ENCODE results near the gene WDR74. TPM values are rescaled to one million over a fixed set of nuclear protein-coding genes. Genes with fewer than 3 reads are reported as not detected.
"Not testable (repeated sequence)": the region's sequence is repeated elsewhere in the genome, so short reads cannot be mapped to it uniquely, and the experiment has no call there.

Gene WDR74
- total RNA-seq, 2 donors from 2014 or later, result 90.4 to 136 TPM

DNA sequence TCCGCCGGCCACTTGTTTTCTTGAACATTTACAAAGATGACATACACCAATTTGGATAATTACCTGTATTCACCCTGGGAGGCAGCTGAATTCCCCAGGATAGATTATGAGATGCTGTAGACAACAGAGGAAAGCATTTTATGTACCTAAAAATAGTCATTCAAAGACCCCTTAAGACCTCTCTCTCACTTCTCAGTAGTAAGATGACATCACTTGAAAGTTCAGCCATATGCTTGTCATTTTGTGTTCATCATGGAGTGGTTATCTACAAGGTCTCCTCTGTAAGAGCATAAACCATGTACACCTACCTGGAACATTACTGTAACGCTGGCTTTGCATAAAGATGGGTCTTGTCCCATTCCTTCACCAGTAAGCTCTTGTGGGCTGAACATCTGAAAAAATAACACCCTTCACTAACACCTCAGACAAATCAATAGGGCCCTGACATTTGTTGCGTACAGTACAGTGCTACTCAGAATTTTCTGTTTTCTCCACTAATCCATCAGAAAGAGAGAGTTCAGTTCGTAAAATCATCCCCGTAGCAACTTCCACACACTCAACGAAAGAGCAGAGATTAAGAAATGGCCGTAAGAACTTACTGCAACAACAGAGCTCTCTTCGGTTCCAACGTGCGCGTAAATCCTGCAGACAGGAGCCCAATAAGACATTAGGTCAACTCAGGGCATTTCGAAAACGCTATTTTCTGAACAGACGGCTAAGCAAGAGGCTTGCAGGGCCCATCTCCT is 15.6 kb upstream of the WDR74 start:
- no peak for ATAC-seq
- Mint-ChIP-seq H3K27me3 (peaks cover 5 to 7% of the 10 kb centered on the region in 2 donors), H3K27ac (peak overlapping the region; percentile 90 to 93), H3K4me3 (peak overlapping the region; percentile 95), H3K4me1 (ENCODE audit: low read depth in 2 of 2) (peaks cover 48 to 53% of the 10 kb centered on the region in 2 donors), H3K36me3 (peaks cover 45% of the 10 kb centered on the region), H3K9me3 (no peaks in the 10 kb centered on the region)
- DNase-seq (ENCODE audit: low spot score), result no peak

DNA sequence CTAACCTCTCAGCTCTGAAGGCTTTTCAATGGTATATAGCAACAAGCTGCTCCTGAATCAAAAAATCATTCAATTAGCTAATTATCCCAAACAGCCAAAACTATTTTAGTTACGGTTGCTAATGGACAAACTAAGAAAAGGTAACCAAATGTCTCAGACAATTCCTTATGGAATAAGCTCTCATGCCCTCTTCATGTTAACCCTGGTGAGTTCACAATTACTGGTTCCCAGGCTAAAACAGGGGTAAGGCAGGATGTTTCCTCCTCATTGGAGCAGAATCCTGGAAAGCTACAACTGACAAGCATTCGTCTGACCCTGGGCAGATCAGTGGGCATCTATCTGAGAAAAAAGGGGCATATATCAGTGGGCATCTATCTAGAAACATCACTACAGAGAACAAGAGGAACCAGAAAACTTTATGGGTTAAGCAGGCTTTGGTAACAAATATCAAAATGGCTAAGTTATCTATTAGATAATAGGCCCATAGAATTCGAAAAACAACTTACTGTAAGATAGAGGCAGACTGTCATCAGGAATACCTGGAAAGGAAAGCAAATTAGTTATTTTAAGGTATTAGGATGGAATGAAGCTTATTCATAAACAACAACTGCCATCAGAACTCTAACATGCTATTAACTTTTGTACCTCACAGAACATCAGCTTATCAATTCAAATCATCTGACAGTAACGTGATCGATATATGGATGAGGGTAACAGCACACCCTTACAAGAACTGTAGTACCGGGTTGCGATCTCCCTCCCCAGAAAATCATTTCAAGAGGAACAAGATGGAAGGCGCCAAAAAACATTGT is 14.8 kb upstream of the WDR74 start:
- Mint-ChIP-seq H3K9me3 (no peaks in the 10 kb centered on the region), H3K36me3 (peaks cover 45% of the 10 kb centered on the region), H3K4me3 (peak overlapping the region; percentile 95), H3K27me3 (peaks cover 5 to 7% of the 10 kb centered on the region in 2 donors), H3K4me1 (ENCODE audit: low read depth in 2 of 2) (peaks cover 48 to 53% of the 10 kb centered on the region in 2 donors), H3K27ac (peak overlapping the region; percentile 90 to 93)
- DNase-seq (ENCODE audit: low spot score), result no peak
- no peak for ATAC-seq

DNA sequence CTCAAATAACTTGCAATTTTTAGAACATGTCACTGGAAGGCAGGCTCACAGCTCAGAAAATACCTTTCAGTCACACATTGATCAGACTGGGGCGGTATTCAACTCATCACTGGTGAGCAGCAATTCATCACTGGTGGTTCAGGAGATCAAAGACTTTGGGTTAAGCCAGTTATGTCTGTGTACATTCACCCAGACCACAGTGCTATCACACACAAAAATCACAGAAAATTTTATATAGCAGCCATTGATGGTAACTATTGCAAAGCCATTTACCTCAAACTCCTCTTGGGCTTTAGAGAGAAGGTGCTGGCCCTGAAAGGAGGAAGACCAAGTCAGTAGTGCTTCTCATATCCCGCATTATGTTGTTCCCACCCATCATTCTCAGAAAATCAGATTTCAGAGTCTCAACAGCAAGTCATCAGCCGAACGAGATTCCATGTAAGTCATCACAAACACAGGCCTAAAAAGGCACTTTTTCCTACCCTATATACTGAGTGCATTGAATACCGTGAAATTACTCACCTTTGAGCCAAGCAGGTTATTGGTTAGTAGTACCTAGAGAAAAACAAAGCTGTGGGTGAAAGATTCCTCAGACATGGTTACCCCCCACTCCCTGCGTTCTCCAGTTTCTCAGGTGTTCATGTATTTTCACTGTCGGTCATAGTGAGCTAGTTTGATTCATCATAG is 14.0 kb upstream of the WDR74 start:
- no peak for ATAC-seq
- Mint-ChIP-seq H3K27ac (peak overlapping the region; percentile 90 to 93), H3K4me3 (peak overlapping the region; percentile 95), H3K27me3 (peaks cover 5 to 7% of the 10 kb centered on the region in 2 donors), H3K36me3 (peaks cover 45% of the 10 kb centered on the region), H3K4me1 (ENCODE audit: low read depth in 2 of 2) (peaks cover 48 to 53% of the 10 kb centered on the region in 2 donors), H3K9me3 (no peaks in the 10 kb centered on the region)
- no peak for DNase-seq (ENCODE audit: low spot score)

DNA sequence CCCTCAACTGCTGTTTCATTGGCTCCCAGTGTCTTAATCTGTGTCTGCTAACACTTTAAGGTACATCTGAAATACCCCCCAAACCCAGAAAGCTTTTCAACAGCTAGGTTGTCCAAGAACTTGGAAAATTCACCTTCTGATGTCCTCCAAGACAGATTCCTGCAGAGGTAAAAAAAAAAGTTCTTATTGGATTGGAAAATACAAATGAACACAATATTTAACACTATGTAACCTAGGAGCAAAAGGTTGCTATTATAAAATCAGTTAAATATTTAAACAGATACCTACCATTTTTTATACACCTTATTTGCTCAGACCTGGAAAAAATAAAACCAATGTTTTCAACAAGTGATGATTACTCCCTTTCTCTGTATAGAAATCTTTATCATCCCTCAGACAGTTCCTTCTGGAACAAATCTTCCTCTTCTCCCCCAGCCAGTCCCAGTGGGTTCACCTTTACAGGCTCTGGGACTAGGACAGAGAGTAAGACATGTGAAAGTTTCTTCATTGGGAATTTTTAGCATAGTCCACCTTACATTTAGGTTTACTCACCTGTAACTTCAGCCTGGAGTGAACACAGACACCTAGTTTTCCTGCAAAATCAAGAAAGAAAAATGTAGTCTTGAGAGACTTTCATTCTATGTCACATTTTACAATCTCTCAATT is 13.3 kb upstream of the WDR74 start:
- H3K4me3 Mint-ChIP-seq, result peak overlapping the region; percentile 95
- ATAC-seq (no peak), DNase-seq (ENCODE audit: low spot score) (no peak)
- H3K9me3 Mint-ChIP-seq, result no peaks in the 10 kb centered on the region
- peaks cover 44 to 49% of the 10 kb centered on the region in 2 donors for H3K4me1 Mint-ChIP-seq (ENCODE audit: low read depth in 2 of 2)
- peaks cover 1 to 4% of the 10 kb centered on the region in 2 donors for H3K27me3 Mint-ChIP-seq
- H3K36me3 Mint-ChIP-seq, result peaks cover 43% of the 10 kb centered on the region
- H3K27ac Mint-ChIP-seq, result peak overlapping the region; percentile 90 to 93

DNA sequence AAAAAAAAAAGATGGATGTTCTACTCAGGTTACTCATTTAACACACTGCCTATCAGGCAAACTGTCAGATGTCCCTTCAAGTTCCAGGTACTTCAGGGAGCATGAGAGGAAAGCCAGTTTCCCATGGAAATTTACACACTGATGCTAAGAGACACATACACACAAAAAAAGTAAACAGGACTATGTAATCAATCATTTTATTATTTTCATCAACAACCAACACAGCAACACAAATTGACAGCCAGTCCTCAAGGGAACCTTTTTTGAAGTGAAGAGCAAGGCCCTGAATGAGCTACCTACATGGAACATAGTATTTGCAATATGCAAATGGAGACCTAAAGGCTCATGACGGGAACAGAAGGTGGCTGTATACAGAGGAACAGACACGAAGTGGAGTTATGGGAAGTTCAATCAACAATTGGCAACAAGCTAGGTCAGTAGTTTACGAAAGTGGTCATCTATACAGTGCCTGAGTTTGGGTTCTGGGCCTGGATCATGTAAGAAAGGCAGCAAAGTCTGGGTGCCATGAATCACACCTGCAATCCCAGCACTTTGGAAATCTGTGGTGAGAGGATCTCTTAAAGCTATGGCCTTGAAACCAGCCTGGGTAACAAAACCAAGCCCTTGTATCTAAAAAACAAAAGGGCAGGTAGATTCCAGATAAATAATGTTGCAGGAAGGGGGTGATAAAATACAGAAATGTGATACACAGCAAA is 12.6 kb upstream of the WDR74 start:
- Mint-ChIP-seq H3K4me1 (ENCODE audit: low read depth in 2 of 2) (peaks cover 43 to 45% of the 10 kb centered on the region in 2 donors), H3K4me3 (peak overlapping the region; percentile 95), H3K36me3 (peaks cover 41% of the 10 kb centered on the region), H3K27me3 (no peaks in the 10 kb centered on the region), H3K27ac (peak overlapping the region; percentile 23 to 93), H3K9me3 (no peaks in the 10 kb centered on the region)
- ATAC-seq (no peak), DNase-seq (ENCODE audit: low spot score) (no peak)

DNA sequence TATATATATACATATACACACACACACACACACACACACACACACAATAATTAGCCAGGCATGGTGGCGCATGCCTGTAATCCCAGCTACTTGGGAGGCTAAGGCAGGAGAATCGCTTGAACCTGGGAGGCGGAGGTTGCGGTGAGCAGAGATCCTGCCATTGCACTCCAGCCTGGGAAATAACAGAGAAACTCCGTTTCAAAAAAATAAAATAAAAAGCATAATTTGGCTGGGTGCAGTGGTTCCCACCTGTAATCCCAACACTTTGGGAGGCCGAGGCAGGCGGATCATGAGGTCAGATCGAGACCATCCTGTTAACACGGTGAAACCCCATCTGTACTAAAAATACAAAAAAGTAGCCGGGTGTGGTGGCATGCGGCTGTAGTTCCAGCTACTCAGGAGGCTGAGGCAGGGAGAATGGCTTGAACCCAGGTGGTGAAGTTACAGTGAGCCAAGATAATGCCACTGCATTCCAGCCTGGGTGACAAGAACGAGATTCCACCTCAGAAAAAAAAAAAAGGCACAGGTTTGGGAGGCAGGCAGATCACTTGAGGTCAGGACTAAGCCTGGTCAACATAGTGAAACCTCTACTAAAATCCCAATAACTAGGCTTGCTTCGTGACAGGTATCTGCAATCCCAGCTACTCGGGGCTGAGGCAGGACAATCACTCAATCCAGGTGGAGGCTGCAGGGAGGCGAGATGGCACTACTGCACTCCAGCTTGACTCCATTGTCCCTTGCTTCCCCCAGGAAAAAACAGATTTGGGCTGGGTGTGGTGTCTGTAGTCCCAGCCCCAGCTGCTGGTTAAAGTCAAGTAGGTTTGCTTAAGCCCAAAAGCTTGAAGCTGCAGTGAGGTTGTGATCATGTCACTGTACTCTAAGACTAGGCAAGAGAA is 11.8 kb upstream of the WDR74 start:
- DNase-seq (ENCODE audit: low spot score) (no peak), ATAC-seq (no peak)
- H3K9me3 Mint-ChIP-seq, result no peaks in the 10 kb centered on the region
- peak overlapping the region; percentile 95 for H3K4me3 Mint-ChIP-seq
- peaks cover 39 to 41% of the 10 kb centered on the region in 2 donors for H3K4me1 Mint-ChIP-seq (ENCODE audit: low read depth in 2 of 2)
- no peaks in the 10 kb centered on the region for H3K27me3 Mint-ChIP-seq
- peak overlapping the region; percentile 23 to 93 for H3K27ac Mint-ChIP-seq
- peaks cover 41% of the 10 kb centered on the region for H3K36me3 Mint-ChIP-seq

DNA sequence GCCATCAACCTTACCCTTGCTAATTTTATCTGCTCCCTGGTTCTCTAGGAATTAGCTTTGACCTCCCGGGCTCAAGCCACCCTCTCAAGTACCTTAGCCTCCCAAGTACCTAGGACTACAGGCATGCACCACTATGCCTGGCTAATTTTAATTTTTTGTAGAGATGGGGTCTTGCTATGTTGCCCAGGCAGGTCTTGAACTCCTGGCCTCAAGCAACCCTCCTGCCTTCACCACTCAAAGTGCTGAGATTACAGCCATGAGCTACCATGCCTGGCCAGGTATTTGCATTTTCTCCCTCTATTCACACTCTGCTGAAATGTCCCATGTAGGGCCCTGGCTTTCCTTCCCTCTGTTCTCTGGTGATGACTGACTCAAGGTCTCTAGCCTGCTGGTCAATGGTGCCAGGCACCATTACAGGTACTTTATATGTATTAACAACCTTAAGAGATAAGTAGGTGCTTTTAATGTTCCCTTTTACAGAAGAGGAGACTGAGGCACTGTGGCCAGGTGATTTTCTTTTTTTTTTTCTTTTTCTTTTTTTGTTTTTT is 8.5 kb upstream of the WDR74 start:
- no peak for DNase-seq (ENCODE audit: low spot score)
- no peak for ATAC-seq
- H3K4me3 Mint-ChIP-seq, result no peak overlapping the region
- H3K36me3 Mint-ChIP-seq, result peaks cover 11% of the 10 kb centered on the region
- H3K9me3 Mint-ChIP-seq, result no peaks in the 10 kb centered on the region
- H3K4me1 Mint-ChIP-seq (ENCODE audit: low read depth in 2 of 2), result peaks cover 6 to 9% of the 10 kb centered on the region in 2 donors
- H3K27ac Mint-ChIP-seq, result no peak overlapping the region
- H3K27me3 Mint-ChIP-seq, result no peaks in the 10 kb centered on the region

DNA sequence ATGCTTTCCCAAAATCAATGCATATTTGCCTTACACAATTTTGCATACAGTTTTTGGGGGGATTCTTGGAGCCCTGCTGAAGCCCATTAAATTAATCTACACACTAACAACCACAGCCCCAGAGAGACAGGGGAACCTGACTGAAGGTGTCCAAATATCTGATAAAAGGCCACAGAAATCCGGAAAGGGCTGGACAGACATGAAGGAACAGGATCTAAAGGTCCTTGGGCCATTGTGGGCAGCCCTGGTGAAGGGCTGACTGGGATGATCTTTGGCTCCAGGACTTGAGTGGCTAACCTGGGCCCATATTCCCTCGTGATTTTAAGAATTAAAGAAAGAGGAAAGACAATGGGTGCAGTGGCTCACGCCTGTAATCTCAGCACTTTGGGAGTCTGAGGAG is 6.8 kb upstream of the WDR74 start:
- no peak for DNase-seq (ENCODE audit: low spot score)
- Mint-ChIP-seq H3K27ac (no peak overlapping the region), H3K9me3 (no peaks in the 10 kb centered on the region), H3K4me3 (no peak overlapping the region), H3K27me3 (no peaks in the 10 kb centered on the region), H3K36me3 (no peaks in the 10 kb centered on the region), H3K4me1 (ENCODE audit: low read depth in 2 of 2) (no peaks in the 10 kb centered on the region)
- ATAC-seq, result no peak

DNA sequence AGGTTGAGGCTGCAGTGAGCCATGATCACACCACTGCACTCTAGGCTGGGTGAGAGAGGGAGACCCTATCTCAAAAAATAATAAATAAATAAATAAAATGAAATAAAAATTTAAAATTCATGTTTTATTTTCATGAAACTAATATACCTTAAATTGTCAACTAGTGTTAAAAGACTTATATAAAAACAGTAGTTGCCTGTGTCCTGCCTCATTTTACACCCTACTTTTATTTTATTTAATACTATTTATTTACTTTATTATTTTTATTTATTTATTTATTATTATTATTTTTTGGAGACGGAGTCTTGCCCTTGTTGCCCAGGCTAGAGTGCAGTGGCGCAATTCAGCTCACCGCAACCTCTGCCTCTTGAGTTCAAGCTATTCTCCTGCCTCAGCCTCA is 4.8 kb upstream of the WDR74 start:
- H3K27ac Mint-ChIP-seq, result no peak overlapping the region
- no peaks in the 10 kb centered on the region for H3K36me3 Mint-ChIP-seq
- ATAC-seq (no peak), DNase-seq (ENCODE audit: low spot score) (no peak)
- H3K9me3 Mint-ChIP-seq, result no peaks in the 10 kb centered on the region
- peaks cover 12 to 14% of the 10 kb centered on the region in 2 donors for H3K4me1 Mint-ChIP-seq (ENCODE audit: low read depth in 2 of 2)
- no peak overlapping the region for H3K4me3 Mint-ChIP-seq
- H3K27me3 Mint-ChIP-seq, result no peaks in the 10 kb centered on the region

DNA sequence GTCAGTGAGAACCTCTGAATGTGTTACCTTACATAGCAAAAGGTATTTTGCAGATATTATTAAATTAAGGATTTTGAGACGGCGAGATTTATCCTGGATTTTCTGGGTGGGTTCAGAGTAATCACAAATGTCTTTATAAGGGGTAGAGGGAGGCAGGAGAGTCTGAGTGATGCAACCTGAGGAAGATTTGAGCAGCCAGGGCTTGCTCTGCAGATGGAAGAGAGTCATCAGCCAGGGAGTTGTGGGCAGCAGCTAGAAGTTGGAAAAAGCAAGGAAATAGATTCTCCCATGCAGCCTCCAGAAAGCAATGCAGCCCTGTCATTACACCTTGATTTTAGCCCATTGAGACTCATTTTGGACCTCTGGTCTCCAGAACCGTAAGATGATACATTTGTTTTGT is 4.1 kb upstream of the WDR74 start:
- H3K4me1 Mint-ChIP-seq (ENCODE audit: low read depth in 2 of 2), result peaks cover 16 to 18% of the 10 kb centered on the region in 2 donors
- DNase-seq (ENCODE audit: low spot score), result no peak
- no peak overlapping the region for H3K4me3 Mint-ChIP-seq
- H3K36me3 Mint-ChIP-seq, result no peaks in the 10 kb centered on the region
- H3K27ac Mint-ChIP-seq, result peak overlapping the region; percentile 16 to 40
- H3K27me3 Mint-ChIP-seq, result no peaks in the 10 kb centered on the region
- H3K9me3 Mint-ChIP-seq, result no peaks in the 10 kb centered on the region
- ATAC-seq, result no peak

DNA sequence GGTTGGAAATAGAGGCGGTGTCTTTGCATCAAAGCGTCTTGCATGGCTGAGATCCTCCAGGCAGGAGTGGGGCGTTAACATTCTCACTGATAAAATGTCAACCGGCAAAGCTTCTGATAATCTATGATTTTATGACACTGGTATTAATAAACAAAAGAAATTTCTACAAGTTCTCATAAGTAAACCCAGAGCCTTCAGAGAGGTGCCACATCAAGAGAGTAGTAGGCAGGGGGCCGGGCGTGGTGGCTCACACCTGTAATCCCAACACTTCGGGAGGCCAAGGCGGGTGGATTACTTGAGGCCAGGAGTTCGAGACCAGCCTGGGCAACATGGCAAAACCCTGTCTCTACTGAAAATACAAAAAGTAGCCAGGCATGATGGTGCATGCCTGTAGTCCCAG is 3.5 kb upstream of the WDR74 start:
- H3K27me3 Mint-ChIP-seq; H3K36me3 Mint-ChIP-seq; ATAC-seq; DNase-seq (ENCODE audit: low spot score); H3K9me3 Mint-ChIP-seq; H3K4me3 Mint-ChIP-seq: not testable (repeated sequence)
- H3K4me1 Mint-ChIP-seq (ENCODE audit: low read depth in 2 of 2), result peaks cover 16 to 18% of the 10 kb centered on the region in 2 donors
- H3K27ac Mint-ChIP-seq, result peak overlapping the region in 1 of 2 donors; percentile 40

DNA sequence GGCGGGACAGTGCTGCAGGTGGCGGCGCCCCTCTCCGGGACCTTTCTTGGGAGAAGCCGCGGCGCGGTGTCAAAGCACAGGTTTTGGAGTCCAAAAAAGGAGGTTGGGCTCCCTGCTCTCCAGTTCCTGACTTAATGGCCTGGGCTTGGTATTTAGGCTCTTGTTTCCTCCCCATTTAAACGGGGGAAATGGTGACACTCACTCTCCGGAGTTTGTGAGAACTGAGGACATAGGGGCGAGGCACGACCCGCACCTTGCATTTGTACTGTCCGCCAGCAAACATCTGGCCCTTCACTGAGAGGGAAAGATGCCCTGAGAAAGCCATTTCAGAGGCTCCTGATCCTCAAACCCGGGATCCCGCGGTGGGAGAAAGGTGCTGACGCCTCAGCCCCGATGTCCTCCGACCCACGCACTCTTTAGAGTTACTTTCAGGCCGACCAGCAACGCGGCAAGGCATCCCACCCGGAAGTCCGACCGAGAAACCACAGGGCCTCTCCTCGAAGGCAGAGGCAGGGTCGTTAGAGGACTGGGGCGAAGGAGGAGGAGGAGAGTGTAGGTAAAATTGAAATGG is 2.9 kb upstream of the WDR74 start:
- peak; percentile 75 for DNase-seq (ENCODE audit: low spot score)
- Mint-ChIP-seq H3K36me3 (peaks cover 5% of the 10 kb centered on the region), H3K4me1 (ENCODE audit: low read depth in 2 of 2) (peaks cover 22% of the 10 kb centered on the region in 2 donors), H3K27ac (no peak overlapping the region), H3K4me3 (no peak overlapping the region), H3K27me3 (no peaks in the 10 kb centered on the region), H3K9me3 (no peaks in the 10 kb centered on the region)
- ATAC-seq, result no peak

All from natural killer cell treated with Interleukin-12 subunit alpha and Interleukin-12 subunit beta and Interleukin-15 and Interleukin-18, amount 100 ng/mL, for 72 hours (primary cell).